Measurements from ENCODE around the gene PPP1CA. TPM values are rescaled to one million over a fixed set of nuclear protein-coding genes. Genes with fewer than 3 reads are reported as not detected.

Gene PPP1CA
- total RNA-seq, result 124 TPM

DNA sequence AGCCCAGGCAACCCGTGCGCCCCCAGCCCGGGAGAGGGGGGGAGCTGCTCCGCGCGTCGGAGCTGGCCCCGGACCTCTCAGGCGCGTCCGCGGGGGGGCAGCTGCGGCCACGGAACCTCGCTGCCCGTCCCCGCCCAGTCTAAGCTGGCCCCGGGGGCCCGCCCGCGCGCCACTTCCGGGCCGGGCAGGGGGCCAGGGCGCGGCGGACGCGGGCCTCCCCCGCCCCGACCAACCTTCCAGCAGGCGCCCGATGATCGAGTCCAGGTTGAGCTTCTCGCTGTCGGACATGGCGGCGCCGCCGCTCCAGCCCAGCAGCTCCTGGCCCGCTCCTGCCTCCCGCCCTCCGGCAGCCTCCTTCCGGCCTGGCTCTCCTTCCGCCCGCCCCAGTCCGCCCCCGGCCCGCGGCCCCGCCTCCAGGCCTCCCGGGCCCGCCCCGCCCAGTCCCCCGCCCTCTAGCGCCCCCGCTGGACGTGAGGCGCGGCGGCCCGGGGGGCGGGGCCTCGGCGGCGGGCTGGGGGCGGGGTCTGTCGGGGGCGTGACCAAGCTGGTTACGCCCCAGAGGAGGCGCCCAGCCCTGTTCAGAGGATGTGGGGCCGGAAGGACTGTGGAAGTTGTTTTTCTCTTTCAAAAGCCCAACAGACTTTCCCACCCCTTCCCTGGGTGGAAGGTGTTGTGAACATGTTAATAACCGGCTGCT is at the start of gene PPP1CA:
PPP1CA (minus strand) TSS at position 364 of the 697 bp plus-strand sequence; CDS start at position 288, 76 bp downstream.
- DNase-seq (ENCODE audit: low spot score), result peak; percentile 92

DNA sequence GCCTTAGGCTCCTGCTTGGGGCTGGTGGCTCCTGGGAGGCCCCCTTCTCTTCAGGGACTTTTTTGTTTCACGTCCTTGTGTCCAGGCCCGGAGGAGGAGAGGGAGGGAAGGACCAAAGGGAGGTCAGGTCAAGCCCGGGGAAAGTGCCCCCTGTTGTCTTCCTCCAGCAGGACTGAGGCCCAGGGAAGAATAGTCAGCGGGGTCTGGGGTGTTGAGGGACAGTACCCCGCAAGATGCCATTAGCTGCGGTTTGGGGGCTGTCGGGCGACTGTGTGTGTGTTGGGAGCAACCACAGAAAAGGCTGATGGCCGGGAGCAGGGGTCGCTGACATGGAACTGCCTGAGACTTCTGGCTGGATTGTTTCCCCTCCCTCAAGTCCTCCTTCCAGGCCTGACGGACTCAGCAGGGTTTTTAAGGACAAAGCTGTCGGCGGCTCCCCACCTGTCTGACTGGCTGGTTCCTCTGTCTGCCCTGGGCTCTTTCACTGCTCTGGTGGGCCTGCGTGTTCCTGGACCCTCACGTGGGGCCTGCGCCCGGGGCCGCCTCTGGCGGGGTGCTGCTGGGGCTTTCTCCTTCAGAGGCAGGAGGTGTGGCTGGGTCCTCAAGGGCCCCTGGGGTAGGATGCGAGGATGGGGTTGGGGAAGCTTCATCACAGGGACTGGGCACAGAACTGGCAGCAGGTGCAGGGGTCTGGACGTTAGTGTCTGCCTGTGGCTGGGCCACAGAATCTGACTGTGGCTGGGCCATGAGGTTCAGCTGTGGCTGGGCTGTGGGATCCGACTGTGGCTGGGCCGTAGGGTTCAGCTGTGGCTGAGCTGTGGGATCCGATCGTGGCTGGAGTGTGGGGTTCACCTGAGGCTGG is 49.4 kb upstream of the PPP1CA start:
- no peak for DNase-seq (ENCODE audit: low spot score)

DNA sequence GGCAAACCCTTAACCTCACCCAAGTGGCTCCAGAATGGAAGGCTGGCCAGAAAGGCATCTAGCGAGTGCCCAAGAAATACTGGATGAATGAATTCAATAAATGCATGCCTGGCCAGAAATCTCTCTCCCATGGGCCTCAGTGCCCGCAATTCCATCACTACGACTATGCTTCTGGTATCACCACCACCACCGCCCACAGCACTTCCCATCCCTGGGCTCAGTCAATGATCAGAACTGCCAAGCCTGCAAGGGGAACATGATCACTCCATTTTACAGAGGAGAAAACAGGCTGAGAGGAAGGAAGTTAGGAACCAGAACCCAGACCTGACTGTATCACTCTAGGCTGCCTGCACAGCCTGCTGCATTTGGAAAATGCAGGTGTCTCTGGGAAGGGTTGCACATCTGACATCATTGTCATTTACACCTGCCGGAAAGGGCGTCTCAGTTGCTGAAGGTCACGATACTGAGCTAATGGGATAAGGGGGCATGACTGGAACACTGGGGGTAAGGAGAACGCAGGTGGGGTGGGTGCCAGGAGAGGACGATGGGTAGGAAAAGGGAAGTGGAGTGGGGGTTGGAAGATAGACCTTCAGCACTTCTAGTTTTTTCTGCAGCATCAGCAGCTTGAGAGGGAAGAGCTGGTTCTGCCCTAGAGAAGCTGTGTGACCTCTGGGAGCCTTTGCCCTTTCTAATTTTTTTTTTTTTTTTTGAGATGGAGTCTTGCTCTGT is 47.6 kb upstream of the PPP1CA start:
- DNase-seq (ENCODE audit: low spot score), result no peak

DNA sequence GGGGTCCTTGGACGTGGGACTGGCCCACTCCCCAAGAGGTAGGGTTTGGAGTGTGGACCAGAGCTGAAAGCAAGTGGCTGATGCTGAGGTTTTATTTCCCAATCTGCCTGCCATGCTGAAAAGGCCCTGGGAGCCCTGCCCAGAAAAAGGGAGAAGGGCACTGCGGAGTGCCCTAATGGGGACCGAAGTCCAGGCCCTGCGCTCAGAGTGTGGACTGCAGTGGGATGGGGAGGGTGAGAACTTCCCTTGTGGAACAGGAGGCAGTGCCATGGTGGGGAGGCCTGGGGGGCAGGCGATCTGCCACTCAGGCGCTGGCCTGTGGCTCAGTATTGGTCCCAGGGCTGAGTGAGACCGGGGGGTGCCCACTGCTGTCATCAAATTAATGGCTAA is 46.6 kb upstream of the PPP1CA start:
- DNase-seq (ENCODE audit: low spot score), result no peak

DNA sequence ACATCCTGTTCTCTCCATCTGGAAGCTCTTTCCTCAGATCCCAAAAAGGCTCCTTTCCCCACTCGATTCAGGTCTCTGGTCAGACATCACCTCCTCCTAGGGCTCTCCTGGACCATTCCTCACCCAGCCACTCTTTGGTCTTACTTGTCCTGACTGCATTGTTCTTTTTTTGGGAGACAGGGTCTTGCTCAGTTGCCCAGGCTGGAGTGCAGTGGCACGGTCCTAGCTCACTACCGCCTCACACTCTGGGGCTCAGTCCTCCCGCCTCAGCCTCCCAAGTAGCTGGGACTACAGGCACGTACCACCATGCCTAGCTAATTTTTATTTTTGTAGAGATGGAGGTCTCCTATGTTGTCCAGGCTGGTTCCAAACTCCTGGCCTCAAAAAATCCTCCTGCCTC is 43.9 kb upstream of the PPP1CA start:
- no peak for DNase-seq (ENCODE audit: low spot score)

DNA sequence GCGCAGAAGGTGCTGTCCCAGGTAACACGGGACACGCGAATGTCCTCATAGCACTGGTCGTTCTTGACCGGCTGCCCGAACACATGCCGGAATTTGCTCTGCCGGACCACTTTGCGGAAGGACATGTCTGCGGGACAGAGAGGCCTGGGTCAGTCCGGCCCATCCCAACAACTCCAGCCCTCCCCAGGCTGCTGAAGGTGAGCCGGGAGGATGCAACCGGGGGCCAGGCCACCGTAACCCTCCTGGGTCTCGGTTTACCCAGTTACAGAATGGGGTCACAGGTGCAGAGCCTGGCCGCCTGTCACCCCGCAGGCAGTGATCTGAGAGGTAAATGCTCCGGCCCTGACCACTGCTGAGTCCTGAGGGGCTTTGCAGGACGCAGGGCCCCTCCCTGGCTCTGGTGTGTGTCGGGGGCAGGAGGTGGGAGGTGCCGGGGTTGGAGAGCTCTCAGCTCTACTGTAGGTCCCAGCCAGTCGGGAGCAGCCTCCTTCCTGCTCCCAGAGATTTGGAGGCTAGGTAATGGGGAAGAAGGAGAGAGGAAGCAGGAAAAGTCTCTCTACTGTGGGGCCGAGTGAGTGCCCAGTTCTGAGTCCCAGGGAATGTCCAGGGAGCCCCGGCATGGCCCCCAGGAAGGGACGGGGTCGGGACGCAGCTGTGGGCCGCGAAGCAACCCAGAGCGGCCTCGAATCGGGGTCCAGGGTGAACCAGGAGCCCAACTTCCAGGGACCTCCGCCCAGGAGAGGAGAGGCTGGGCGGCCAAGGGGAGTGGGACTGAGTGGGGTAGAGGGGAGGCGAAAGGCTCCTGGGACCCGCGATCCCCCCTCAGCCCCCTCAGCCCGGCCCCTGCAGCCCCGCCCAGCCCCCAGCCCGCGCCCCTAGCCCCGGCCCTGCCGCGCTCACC is 41.1 kb upstream of the PPP1CA start:
- no peak for DNase-seq (ENCODE audit: low spot score)

DNA sequence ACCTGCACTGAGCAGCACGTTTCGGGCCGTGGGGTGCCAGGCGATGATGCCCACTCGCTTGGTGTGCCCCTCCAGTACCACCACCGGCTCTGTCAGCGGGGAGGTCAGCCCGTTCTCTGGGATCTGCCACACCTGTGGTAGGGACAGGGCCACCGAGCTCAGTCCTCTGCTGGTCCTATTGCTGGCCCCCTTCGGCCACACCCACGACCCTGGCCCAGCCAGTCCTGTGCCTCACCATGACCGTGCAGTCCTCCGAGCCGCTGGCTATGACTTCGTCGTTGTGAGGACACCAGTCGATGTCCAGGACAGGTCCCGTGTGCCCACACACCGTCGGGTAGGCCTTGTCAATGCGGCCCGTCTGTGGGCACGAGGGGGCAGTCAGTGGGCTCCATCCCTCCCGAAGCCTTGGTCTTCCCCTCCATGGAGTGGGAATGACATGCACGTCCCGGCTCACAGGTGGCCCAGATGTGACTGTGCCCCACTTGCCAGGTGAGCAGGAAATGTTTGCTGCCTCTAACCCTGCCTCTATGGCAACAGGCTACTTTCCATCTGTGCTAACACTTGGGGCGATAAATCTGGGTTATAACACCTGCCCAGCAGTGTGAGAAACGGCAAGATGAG is 40.2 kb upstream of the PPP1CA start:
- no peak for DNase-seq (ENCODE audit: low spot score)

DNA sequence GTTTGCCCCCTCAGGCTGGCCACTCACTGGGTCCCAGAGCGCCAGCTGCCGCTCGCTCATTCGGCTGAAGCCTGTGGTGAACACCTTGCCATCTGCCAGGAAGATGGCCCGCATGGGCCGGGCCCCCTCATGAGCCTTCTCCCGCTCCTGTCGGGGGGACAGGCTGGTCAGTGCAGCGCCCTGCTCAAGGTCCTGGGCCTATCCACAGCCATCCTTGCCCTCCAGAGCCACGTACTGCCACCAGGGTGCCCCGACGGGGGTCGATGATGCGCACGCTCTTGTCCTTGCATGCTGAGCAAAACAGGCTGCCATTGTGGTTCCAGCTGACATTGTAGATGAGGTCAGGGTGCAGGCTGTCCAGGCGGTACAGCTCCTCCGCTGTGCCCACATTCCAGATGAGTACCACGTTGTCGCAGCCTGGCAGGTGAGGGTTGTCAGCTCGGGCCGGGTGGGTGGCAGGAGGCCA is 39.5 kb upstream of the PPP1CA start:
- no peak for DNase-seq (ENCODE audit: low spot score)

DNA sequence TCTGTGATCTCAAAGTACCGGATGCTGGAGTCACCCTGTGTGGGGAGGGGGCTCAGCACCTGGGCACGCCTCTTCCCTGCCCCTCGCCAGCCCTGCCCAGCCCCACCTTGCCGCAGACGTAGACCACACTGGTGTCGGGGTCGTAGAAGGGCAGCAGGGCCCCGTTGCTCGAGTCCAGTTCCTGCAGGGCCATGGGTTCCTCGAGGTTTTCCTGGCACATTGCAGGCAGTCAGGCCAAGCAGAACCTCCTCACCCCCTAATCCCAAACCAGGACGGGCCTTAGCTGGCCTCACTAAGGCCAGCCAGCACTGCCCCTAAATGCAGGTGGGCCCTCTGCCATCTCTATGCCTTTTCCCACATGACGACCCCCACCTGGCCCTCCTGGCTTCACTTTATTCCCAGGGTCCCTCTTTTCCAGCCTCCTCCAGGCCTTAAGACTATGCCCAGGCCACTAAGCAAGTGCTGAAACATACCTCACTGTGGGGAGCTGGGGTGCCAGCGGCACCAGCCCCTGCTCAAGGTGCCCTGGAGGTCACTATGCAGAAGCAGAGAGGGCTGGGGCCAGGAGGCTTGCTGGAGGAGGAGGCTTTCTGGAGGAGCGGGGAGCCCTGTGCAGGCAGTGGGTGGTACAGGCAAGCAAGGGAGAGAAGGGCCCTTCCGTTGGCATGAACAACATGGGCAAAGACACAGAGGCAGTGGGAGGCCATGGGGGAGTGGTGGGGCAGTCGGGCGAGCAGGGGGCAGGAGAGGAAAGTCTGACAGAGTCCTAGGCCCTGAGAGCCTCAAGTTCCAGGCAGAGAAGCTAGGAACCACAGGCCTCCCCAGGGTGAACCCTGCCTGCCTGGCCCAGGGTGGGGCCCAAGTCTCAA is 38.8 kb upstream of the PPP1CA start:
- no peak for DNase-seq (ENCODE audit: low spot score)

DNA sequence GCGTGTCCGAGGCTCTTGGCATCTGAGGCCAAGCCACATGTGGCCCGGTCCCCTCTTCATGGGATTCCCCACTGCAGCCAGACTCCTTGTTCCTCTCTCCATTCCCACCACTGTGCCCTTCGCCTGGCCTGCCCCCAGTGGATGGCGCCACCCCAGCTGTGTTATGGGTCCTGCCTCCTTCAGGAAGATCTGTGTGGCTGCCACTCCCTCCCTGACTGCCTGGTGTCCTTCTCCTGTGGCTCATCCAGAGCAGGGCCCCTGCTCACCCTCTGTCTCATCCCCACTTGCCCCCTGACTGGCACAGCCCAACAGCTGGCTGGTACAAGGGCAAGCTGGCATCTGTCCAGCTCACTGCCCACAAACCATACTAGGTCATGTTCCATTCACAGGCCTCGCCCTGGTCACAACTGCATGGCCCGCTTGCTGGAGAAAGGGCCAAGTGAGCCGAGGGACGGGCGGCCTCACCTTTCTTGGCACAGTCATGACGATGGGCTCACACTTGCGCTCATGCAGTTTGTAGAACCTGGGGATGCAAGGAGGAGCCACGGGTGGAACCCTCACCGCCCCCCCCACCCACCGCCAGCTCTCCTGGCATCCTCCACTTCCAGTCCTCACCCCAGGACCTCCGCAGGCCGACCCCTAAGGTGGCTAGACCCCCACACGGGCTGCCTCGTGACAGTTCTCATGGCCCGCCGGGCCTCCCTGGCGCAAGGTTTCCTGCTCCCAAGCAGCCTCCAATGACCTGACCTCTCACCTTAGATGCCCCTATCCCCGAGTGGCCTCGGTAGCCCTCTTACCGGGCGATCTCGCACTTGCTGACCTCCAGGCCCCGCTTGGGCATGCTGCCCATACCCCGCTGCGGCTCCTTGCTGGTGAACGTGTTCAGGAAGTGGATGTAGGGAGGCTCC is 37.9 kb upstream of the PPP1CA start:
- DNase-seq (ENCODE audit: low spot score), result no peak

DNA sequence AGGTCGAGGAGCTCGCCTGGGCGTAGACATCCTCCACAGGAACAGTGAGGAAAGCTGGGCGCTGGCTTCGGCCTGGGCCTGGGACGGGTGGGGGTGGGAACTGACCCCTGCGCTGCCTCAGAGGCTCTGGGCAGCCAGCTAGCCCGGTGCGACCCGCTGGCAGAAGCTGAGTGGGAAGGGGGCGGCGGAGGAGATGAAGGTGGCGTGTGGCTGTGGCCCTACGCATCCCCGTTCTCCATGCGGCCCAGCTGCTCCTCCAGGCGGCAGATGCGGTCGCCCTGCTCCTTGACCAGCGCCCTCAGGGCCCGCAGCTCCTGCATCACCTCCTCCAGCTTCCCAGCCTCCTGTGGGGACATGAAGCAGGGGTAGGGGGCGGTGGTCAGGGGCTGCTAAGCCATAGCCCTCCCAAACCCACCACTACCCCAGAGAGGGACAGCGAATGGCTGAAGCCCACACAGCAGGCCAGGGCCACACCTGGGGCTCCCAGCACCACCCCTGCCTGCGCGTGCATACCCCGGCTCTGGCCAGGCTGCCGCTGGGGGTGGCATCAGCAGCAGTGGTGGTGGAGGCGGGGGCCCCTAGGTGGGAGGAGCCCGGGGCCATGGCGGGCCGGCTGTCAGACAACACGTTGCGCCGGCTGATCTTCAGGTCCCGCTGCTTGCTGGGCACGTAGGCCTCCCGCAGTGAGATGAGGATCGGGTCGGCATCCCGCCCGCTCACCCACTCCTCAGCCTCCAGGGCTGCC is 36.7 kb upstream of the PPP1CA start:
- DNase-seq (ENCODE audit: low spot score), result no peak

DNA sequence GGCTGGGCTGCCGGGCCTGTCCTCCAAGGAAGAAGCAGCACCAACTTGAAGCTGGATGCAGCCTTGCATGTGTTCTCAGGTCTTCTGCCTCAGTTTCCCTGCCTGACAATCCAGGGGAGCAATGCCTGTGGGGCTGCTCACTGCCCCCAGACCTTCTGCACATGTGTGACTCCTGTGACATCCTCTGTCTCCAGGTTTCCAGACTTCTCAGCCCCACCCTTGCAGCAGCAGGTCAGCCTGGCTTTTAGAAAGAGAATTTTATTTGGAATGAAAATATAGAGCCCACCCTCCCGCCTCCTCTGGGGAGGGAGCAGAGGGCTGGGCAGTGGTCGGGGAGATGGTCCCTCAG is 36.1 kb upstream of the PPP1CA start:
- no peak for DNase-seq (ENCODE audit: low spot score)

DNA sequence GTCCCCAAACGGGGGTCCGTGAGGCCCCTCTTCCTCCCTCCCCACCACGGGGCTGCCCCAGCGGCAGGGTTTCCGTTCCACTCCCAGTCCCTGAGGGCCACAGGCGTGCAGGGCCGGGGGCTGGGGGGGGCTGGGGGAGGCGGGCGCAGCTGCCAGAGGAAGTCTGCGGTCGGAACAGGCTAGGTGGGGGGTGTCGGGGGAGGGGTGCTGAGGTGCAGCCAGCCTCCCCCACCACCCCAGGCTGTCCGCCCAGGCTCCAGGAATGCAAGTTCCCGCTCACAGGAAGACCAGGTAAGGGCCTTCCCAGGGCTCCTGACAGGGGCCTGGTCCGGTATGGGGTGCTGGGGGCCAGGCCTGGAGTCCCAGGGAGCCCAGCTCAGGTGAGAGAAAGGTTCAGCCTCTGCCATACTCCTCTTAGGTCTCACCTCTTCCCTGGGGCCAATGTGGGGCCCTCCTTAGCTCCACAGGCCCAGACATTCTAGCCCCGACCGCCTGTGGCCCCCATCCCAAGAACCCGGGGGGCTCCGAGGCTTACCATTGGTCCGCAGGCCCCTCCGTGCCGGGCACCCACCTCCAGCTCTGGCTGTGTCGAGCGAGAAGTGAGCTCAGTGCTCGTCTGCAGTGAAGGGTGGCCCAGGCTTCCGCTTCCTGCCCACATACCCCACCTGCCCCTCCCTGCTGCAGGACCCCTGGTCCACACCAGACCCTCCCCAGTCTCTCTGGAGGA is 35.6 kb upstream of the PPP1CA start, which contains the start of gene PTPRCAP:
PTPRCAP (minus strand) TSS at position 601 of the 727 bp plus-strand sequence; CDS start at position 538, 63 bp downstream.
- DNase-seq (ENCODE audit: low spot score), result no peak

DNA sequence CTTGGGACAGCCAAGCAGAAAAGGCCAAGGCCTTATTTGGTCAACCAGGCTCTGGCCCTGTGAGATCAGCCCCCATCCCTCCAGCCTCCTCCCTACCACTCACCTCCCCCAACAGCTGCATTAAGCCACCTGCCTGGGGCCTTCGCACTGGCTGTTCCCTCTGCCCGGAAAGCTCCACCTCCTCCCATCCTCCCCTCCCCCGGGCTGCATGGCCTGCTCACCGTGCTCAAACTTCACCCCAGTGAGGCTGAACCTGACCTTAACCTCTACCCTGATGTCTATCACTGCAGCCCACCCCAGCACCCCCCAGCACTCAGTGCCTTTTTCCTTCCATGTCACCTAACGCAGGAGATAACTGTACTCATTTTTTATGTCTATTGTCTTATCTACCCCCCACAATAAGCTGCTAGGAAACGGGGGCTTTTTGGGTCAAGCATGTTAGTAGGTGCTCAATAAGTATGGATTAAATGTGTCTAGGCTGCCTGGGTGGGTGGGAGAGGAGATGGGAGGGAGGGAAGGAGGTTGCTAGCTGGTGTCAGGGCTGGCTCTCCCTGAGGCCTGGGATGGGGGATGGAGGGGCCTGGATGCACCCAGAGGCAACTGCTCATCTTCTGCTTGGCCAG is 34.9 kb upstream of the PPP1CA start:
- no peak for DNase-seq (ENCODE audit: low spot score)

DNA sequence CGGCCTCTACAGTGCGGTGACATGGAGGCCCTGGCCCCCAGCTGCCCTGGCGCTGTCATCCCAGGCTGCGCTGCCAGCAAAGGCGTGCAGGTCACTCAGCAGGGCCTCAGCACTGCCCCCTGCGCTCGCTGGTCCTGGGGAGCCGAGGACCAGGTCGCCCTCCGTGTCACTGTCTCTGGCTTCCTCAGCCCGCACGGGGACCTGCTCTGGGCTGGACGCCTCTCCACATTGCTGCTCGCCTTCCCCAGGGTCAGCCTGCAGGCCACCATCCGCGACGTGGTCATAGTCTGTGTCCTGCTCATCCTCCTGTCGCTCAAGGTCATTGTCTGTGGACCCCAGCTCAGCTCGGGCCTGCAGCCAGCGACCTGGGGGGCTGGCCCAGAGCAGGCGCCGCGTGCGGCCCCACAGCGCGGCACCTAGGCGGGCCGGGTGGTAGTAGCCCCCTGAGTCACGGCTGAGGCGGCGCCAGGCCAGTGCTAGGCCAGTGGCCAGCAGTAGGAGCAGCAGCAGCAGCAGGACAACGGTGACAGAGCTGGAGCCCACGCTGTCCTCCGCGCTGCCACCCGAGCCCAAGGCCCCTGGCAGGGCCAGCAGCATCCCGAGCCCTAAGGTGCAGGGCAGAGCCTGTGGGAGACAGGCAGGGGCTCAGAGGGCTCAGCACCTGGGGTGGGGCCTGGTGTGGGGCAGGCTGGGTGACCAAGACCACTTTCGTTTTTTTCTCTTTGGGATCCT is 34.2 kb upstream of the PPP1CA start:
- DNase-seq (ENCODE audit: low spot score), result no peak

DNA sequence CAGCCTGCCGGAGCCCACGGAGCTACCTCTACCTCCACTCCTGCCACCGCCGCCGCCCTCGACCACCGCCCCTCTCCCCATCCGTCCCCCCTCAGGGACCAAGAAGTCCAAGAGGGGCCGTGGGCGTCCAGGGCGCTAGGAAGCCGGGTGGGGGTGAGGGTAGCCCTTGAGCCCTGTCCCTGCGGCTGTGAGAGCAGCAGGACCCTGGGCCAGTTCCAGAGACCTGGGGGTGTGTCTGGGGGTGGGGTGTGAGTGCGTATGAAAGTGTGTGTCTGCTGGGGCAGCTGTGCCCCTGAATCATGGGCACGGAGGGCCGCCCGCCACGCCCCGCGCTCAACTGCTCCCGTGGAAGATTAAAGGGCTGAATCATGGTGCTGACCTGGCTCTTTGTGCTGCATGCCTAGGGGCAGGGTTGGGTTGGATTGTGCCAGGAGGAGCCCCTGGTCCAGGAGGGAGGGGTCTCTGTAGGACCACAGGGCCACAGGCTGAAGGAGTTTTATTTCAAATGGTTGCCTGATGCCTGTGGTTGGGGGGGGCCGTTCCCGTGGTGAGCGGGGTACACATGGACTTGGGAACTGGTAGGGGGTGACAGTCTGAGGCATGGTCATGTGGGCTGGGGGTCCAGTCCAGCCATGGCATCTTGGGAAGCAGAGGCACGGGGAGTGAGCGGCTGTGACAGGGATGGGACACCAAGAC is 33.5 kb upstream of the PPP1CA start:
- no peak for DNase-seq (ENCODE audit: low spot score)

Measured in ureter (tissue), 1 donor.